PFSK-1 (cell line): Measurements from ENCODE around the gene TNFRSF1B.

Source experiments
- FOXP2 ChIP-seq: optimal IDR thresholded peaks from 2 replicates; pipeline ENCODE3; 2011; ENCODE audit warnings: borderline replicate concordance, control low read depth, inconsistent platforms; ENCODE audit not compliant: insufficient read depth; ENCODE audit errors: extremely low read length, extremely low read depth
- POLR2AphosphoS5 ChIP-seq: IDR thresholded peaks from 2 replicates; pipeline ENCODE4 v1.6.1; 2012; ENCODE audit warnings: low read depth, mild to moderate bottlenecking, control low read depth, low read length, moderate library complexity
- SIN3A ChIP-seq: IDR thresholded peaks from 2 replicates; pipeline ENCODE4 v1.6.1; 2012; ENCODE audit warnings: mild to moderate bottlenecking, low read length, moderate library complexity, borderline replicate concordance; ENCODE audit not compliant: insufficient read depth
- TAF1 ChIP-seq: IDR thresholded peaks from 2 replicates; pipeline ENCODE4 v1.6.1; 2012; ENCODE audit warnings: low read length, control low read depth, borderline replicate concordance; ENCODE audit not compliant: insufficient read depth
- TF ChIP-seq, protein P1 (sequence below), 2 experiments: IDR thresholded peaks; 2 replicates each; pipeline versions ENCODE4 v1.6.1 to v1.8.0; 2011 to 2012; ENCODE audit warnings: low read depth in 2 of 2, low read length in 2 of 2, control low read depth in 1 of 2, inconsistent platforms in 1 of 2, mild to moderate bottlenecking in 1 of 2, moderate library complexity in 1 of 2; ENCODE audit not compliant: insufficient read depth in 1 of 2

TNFRSF1B gene

DNA sequence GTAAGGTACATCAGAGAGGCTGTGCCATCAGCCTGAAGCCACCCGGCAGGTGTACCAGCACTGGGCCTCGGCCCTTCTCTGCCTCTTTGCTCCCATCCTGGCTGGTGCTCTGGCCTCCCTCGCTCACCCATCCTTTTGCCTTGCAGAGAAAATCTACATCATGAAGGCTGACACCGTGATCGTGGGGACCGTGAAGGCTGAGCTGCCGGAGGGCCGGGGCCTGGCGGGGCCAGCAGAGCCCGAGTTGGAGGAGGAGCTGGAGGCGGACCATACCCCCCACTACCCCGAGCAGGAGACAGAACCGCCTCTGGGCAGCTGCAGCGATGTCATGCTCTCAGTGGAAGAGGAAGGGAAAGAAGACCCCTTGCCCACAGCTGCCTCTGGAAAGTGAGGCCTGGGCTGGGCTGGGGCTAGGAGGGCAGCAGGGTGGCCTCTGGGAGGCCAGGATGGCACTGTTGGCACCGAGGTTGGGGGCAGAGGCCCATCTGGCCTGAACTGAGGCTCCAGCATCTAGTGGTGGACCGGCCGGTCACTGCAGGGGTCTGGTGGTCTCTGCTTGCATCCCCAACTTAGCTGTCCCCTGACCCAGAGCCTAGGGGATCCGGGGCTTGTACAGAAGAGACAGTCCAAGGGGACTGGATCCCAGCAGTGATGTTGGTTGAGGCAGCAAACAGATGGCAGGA lies 24.5 kb upstream of the TNFRSF1B start:
- TF ChIP-seq SIN3A, result no peak
- TF ChIP-seq, protein P1, sequence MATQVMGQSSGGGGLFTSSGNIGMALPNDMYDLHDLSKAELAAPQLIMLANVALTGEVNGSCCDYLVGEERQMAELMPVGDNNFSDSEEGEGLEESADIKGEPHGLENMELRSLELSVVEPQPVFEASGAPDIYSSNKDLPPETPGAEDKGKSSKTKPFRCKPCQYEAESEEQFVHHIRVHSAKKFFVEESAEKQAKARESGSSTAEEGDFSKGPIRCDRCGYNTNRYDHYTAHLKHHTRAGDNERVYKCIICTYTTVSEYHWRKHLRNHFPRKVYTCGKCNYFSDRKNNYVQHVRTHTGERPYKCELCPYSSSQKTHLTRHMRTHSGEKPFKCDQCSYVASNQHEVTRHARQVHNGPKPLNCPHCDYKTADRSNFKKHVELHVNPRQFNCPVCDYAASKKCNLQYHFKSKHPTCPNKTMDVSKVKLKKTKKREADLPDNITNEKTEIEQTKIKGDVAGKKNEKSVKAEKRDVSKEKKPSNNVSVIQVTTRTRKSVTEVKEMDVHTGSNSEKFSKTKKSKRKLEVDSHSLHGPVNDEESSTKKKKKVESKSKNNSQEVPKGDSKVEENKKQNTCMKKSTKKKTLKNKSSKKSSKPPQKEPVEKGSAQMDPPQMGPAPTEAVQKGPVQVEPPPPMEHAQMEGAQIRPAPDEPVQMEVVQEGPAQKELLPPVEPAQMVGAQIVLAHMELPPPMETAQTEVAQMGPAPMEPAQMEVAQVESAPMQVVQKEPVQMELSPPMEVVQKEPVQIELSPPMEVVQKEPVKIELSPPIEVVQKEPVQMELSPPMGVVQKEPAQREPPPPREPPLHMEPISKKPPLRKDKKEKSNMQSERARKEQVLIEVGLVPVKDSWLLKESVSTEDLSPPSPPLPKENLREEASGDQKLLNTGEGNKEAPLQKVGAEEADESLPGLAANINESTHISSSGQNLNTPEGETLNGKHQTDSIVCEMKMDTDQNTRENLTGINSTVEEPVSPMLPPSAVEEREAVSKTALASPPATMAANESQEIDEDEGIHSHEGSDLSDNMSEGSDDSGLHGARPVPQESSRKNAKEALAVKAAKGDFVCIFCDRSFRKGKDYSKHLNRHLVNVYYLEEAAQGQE (IDR thresholded peaks at IDR 0.05; ENCODE audit: insufficient read depth in 1 of 2, low read depth in 2 of 2, low read length in 2 of 2), result no peak

DNA sequence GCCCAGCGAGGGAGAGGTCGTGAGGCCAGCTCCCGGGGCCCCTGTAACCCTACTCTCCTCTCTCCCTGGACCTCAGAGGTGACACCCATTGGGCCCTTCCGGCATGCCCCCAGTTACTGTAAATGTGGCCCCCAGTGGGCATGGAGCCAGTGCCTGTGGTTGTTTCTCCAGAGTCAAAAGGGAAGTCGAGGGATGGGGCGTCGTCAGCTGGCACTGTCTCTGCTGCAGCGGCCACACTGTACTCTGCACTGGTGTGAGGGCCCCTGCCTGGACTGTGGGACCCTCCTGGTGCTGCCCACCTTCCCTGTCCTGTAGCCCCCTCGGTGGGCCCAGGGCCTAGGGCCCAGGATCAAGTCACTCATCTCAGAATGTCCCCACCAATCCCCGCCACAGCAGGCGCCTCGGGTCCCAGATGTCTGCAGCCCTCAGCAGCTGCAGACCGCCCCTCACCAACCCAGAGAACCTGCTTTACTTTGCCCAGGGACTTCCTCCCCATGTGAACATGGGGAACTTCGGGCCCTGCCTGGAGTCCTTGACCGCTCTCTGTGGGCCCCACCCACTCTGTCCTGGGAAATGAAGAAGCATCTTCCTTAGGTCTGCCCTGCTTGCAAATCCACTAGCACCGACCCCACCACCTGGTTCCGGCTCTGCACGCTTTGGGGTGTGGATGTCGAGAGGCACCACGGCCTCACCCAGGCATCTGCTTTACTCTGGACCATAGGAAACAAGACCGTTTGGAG lies 23.7 kb upstream of the TNFRSF1B start:
- TF ChIP-seq SIN3A (no peak), TAF1 (no peak), POLR2AphosphoS5 (no peak), FOXP2 (no peak)
- TF ChIP-seq, protein P1 (IDR thresholded peaks at IDR 0.05; ENCODE audit: insufficient read depth in 1 of 2, low read depth in 2 of 2, low read length in 2 of 2), result no peak

DNA sequence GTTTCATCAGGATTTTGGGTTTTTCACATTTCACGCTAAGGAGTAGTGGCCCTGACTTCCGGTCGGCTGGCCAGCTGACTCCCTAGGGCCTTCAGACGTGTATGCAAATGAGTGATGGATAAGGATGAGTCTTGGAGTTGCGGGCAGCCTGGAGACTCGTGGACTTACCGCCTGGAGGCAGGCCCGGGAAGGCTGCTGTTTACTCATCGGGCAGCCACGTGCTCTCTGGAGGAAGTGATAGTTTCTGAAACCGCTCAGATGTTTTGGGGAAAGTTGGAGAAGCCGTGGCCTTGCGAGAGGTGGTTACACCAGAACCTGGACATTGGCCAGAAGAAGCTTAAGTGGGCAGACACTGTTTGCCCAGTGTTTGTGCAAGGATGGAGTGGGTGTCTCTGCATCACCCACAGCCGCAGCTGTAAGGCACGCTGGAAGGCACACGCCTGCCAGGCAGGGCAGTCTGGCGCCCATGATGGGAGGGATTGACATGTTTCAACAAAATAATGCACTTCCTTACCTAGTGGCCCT lies 23.1 kb upstream of the TNFRSF1B start:
- peak; percentile 91; the same call in 1 of the 2 replicates for TF ChIP-seq SIN3A
- TF ChIP-seq FOXP2, result peak; percentile 70
- TF ChIP-seq TAF1, result no peak
- TF ChIP-seq POLR2AphosphoS5, result no peak

DNA sequence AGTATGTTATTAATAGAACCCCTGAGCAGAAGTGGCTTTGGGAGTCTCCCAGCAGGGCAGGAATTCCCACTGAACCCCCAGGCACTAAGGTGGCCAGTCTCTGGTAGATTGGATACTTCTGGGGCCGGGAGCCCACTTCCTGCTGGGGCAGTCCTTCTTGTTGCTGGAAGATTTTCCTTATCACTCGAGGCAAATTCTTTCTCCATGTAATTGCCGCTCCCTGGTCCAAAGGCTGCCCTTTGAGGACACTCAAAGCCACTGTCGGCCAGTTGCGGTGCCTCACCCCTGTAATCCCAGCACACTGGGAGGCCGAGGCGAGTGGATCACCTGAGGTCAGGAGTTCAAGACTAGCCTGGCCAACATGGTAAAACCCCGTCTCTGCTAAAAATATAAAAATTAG lies 22.6 kb upstream of the TNFRSF1B start:
- TF ChIP-seq TAF1 (no peak), POLR2AphosphoS5 (no peak), SIN3A (no peak), FOXP2 (no peak)
- TF ChIP-seq, protein P1 (IDR thresholded peaks at IDR 0.05; ENCODE audit: insufficient read depth in 1 of 2, low read depth in 2 of 2, low read length in 2 of 2), result no peak

DNA sequence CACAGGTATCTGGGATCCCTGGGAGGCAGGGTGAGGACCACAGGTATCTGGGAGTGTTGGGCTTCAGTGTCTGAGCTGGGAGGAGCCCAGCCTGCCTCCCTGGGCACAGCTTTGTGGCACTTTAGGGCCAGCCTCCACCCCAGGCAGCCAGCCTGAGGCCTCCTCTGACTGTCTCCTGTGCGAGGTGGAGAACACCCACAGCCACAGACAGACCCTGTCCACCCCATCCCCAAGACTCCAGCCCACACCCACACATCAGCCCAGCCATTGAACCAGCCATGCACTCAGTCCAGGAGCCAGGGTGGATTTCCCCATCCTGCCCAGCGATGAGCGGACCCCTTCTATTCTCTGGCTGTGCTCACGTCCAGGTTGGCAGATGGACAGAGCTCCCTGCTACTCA lies 21.8 kb upstream of the TNFRSF1B start:
- TF ChIP-seq SIN3A (no peak), TAF1 (no peak), FOXP2 (no peak), POLR2AphosphoS5 (no peak)
- TF ChIP-seq, protein P1 (IDR thresholded peaks at IDR 0.05; ENCODE audit: insufficient read depth in 1 of 2, low read depth in 2 of 2, low read length in 2 of 2), result no peak
